ENCODE results near the gene PMEL. TPM values are rescaled to one million over a fixed set of nuclear protein-coding genes. Genes with fewer than 3 reads are reported as not detected.

The PMEL gene
- total and polyA plus RNA-seq, 2 experiments from 2014 or later = 0.38 to 2.3 TPM

DNA sequence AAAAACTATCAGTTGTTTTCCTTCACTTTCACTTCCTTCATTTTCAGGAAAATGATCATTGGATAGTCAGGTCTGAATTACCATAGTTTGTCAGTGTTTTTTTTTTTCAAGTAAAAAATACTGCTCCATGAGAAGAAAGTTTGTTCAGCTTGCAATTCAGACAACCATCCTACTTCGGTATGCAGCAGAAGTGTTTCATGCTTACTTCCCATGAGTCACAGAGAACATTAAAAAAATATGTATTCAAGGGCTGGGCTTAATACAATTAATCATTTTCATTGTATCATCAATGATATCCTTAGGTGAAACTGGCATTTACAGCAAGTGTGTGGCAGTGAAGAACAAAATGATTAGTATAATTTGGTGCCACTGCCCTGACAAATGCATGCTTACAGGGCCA lies 59.8 kb downstream of the PMEL start:
- Histone ChIP-seq H3K79me2 (ENCODE audit: insufficient read depth) (peaks cover 35% of the 10 kb centered on the region), H3K27me3 (replicated peaks; ENCODE audit: insufficient read depth) (no peaks in the 10 kb centered on the region), H4K20me1 (ENCODE audit: insufficient read depth) (no peaks in the 10 kb centered on the region), H3K4me2 (ENCODE audit: unreplicated experiment) (peak overlapping the region; percentile 10), H3K27ac (peak overlapping the region; percentile 20; the same call in 1 of the 2 replicates), H3K36me3 (ENCODE audit: low read depth) (no peaks in the 10 kb centered on the region; the same call in 1 of the 2 replicates), H3K4me3 (0 out of 2 replicates have a peak overlapping the region, but pooled peaks have one; percentile 2), H3K4me1 (ENCODE audit: insufficient read depth) (peaks cover 19% of the 10 kb centered on the region), H3K9me2 (ENCODE audit: insufficient read depth) (no peaks in the 10 kb centered on the region), H3K9ac (no peak overlapping the region), H3F3A (ENCODE audit: insufficient read depth) (peaks cover 21% of the 10 kb centered on the region), H2AFZ (no peak overlapping the region), H3K9me3 (ENCODE audit: low read depth) (no peaks in the 10 kb centered on the region)
- WGBS, 2 experiments (ENCODE audit: low coverage in 1 of 2, low lambda C conversion rate in 2 of 2, missing lambda C conversion rate in 2 of 2) = 3 to 22% methylated on average over 1 of the region's 1 CpG
- in situ Hi-C loops (cut with MboI) = no loop called here
- TF ChIP-seq EZH2phosphoT487 (IDR thresholded peaks at IDR 0.05; ENCODE audit: insufficient read depth, low read depth) = no peak
- no peak for TF ChIP-seq EZH2 (IDR thresholded peaks at IDR 0.05; ENCODE audit: insufficient read depth, poor library complexity, severe bottlenecking)
- peak; percentile 75 for DNase-seq

Other genes starting within 250 kb of the PMEL start
- gene BLOC1S1, start 250.0 kb downstream of the PMEL start, total RNA-seq (2014; rRNA removed; shearing (Covaris generic)) = 47.6 and 110 TPM in 2 replicates
- gene BLOC1S1, start 250.0 kb downstream of the PMEL start, polyA plus RNA-seq (2016; fragmentation: Nextera tagmentation; extraction: Ambion mirVana) = 193 and 197 TPM in 2 replicates
- 15.4 and 27.2 TPM in 2 replicates for gene RDH5, start 245.6 kb downstream of the PMEL start, total RNA-seq (2014; rRNA removed; shearing (Covaris generic))
- gene RDH5, start 245.6 kb downstream of the PMEL start, polyA plus RNA-seq (2016; fragmentation: Nextera tagmentation; extraction: Ambion mirVana) = 15.6 and 17.6 TPM in 2 replicates
- 1,521 and 1,535 TPM in 2 replicates for gene CD63, start 237.0 kb downstream of the PMEL start, total RNA-seq (2014; rRNA removed; shearing (Covaris generic))
- 3,562 and 3,671 TPM in 2 replicates for gene CD63, start 237.0 kb downstream of the PMEL start, polyA plus RNA-seq (2016; fragmentation: Nextera tagmentation; extraction: Ambion mirVana)
- 2.1 and 9.9 TPM in 2 replicates for gene GDF11, start 222.9 kb downstream of the PMEL start, total RNA-seq (2014; rRNA removed; shearing (Covaris generic))
- gene GDF11, start 222.9 kb downstream of the PMEL start, polyA plus RNA-seq (2016; fragmentation: Nextera tagmentation; extraction: Ambion mirVana) = 0.56 and 0.67 TPM in 2 replicates
- 53.6 and 65.1 TPM in 2 replicates for gene SARNP, start 148.3 kb downstream of the PMEL start, total RNA-seq (2014; rRNA removed; shearing (Covaris generic))
- 131 and 139 TPM in 2 replicates for gene SARNP, start 148.3 kb downstream of the PMEL start, polyA plus RNA-seq (2016; fragmentation: Nextera tagmentation; extraction: Ambion mirVana)
- gene ORMDL2, start 148.0 kb downstream of the PMEL start, total RNA-seq (2014; rRNA removed; shearing (Covaris generic)) = 21.1 and 21.7 TPM in 2 replicates
- gene ORMDL2, start 148.0 kb downstream of the PMEL start, polyA plus RNA-seq (2016; fragmentation: Nextera tagmentation; extraction: Ambion mirVana) = 86.6 and 87.7 TPM in 2 replicates
- gene DNAJC14, start 136.5 kb downstream of the PMEL start, total RNA-seq (2014; rRNA removed; shearing (Covaris generic)) = 38.7 and 43.8 TPM in 2 replicates
- 23.7 and 24.5 TPM in 2 replicates for gene DNAJC14, start 136.5 kb downstream of the PMEL start, polyA plus RNA-seq (2016; fragmentation: Nextera tagmentation; extraction: Ambion mirVana)
- 17.6 and 26.3 TPM in 2 replicates for gene MMP19, start 123.1 kb downstream of the PMEL start, total RNA-seq (2014; rRNA removed; shearing (Covaris generic))
- 13.8 and 15.7 TPM in 2 replicates for gene MMP19, start 123.1 kb downstream of the PMEL start, polyA plus RNA-seq (2016; fragmentation: Nextera tagmentation; extraction: Ambion mirVana)
- gene PYM1, start 38.1 kb downstream of the PMEL start, total RNA-seq (2014; rRNA removed; shearing (Covaris generic)) = 20.1 and 25.9 TPM in 2 replicates
- gene PYM1, start 38.1 kb downstream of the PMEL start, polyA plus RNA-seq (2016; fragmentation: Nextera tagmentation; extraction: Ambion mirVana) = 33.5 and 34.4 TPM in 2 replicates
- 66.6 and 67.7 TPM in 2 replicates for gene DGKA, start 34.9 kb downstream of the PMEL start, total RNA-seq (2014; rRNA removed; shearing (Covaris generic))
- 109 and 116 TPM in 2 replicates for gene DGKA, start 34.9 kb downstream of the PMEL start, polyA plus RNA-seq (2016; fragmentation: Nextera tagmentation; extraction: Ambion mirVana)
- 20.8 and 34.9 TPM in 2 replicates for gene CDK2, start 788 bp upstream of the PMEL start, total RNA-seq (2014; rRNA removed; shearing (Covaris generic))
- gene CDK2, start 788 bp upstream of the PMEL start, polyA plus RNA-seq (2016; fragmentation: Nextera tagmentation; extraction: Ambion mirVana) = 16.2 and 16.6 TPM in 2 replicates
- gene RAB5B, start 8.0 kb upstream of the PMEL start, total RNA-seq (2014; rRNA removed; shearing (Covaris generic)) = 47.0 and 58.6 TPM in 2 replicates
- 65.8 and 66.6 TPM in 2 replicates for gene RAB5B, start 8.0 kb upstream of the PMEL start, polyA plus RNA-seq (2016; fragmentation: Nextera tagmentation; extraction: Ambion mirVana)
- gene SUOX, start 31.2 kb upstream of the PMEL start, total RNA-seq (2014; rRNA removed; shearing (Covaris generic)) = 10.2 and 19.1 TPM in 2 replicates
- gene SUOX, start 31.2 kb upstream of the PMEL start, polyA plus RNA-seq (2016; fragmentation: Nextera tagmentation; extraction: Ambion mirVana) = 9.5 and 10.0 TPM in 2 replicates
- gene IKZF4, start 55.0 kb upstream of the PMEL start, total RNA-seq (2014; rRNA removed; shearing (Covaris generic)) = 1.4 and 1.5 TPM in 2 replicates
- gene IKZF4, start 55.0 kb upstream of the PMEL start, polyA plus RNA-seq (2016; fragmentation: Nextera tagmentation; extraction: Ambion mirVana) = 0.99 and 1.1 TPM in 2 replicates
- gene RPS26, start 75.9 kb upstream of the PMEL start, total RNA-seq (2014; rRNA removed; shearing (Covaris generic)) = 332 and 1,155 TPM in 2 replicates
- 271 and 274 TPM in 2 replicates for gene RPS26, start 75.9 kb upstream of the PMEL start, polyA plus RNA-seq (2016; fragmentation: Nextera tagmentation; extraction: Ambion mirVana)
- 3.3 and 3.5 TPM in 2 replicates for gene ERBB3, start 114.1 kb upstream of the PMEL start, total RNA-seq (2014; rRNA removed; shearing (Covaris generic))
- 1.9 and 2.1 TPM in 2 replicates for gene ERBB3, start 114.1 kb upstream of the PMEL start, polyA plus RNA-seq (2016; fragmentation: Nextera tagmentation; extraction: Ambion mirVana)
- gene PA2G4, start 138.5 kb upstream of the PMEL start, total RNA-seq (2014; rRNA removed; shearing (Covaris generic)) = 115 and 120 TPM in 2 replicates
- gene PA2G4, start 138.5 kb upstream of the PMEL start, polyA plus RNA-seq (2016; fragmentation: Nextera tagmentation; extraction: Ambion mirVana) = 152 and 157 TPM in 2 replicates
- 1,463 and 1,892 TPM in 2 replicates for gene RPL41, start 150.6 kb upstream of the PMEL start, total RNA-seq (2014; rRNA removed; shearing (Covaris generic))
- 2,480 and 2,545 TPM in 2 replicates for gene RPL41, start 150.6 kb upstream of the PMEL start, polyA plus RNA-seq (2016; fragmentation: Nextera tagmentation; extraction: Ambion mirVana)
- gene ZC3H10, start 152.2 kb upstream of the PMEL start, total RNA-seq (2014; rRNA removed; shearing (Covaris generic)) = 1.9 and 2.7 TPM in 2 replicates
- gene ZC3H10, start 152.2 kb upstream of the PMEL start, polyA plus RNA-seq (2016; fragmentation: Nextera tagmentation; extraction: Ambion mirVana) = 3.0 and 3.3 TPM in 2 replicates
- gene ESYT1, start 162.2 kb upstream of the PMEL start, total RNA-seq (2014; rRNA removed; shearing (Covaris generic)) = 164 and 216 TPM in 2 replicates
- 108 and 115 TPM in 2 replicates for gene ESYT1, start 162.2 kb upstream of the PMEL start, polyA plus RNA-seq (2016; fragmentation: Nextera tagmentation; extraction: Ambion mirVana)
- 23.5 and 53.2 TPM in 2 replicates for gene MYL6B, start 186.5 kb upstream of the PMEL start, total RNA-seq (2014; rRNA removed; shearing (Covaris generic))
- gene MYL6B, start 186.5 kb upstream of the PMEL start, polyA plus RNA-seq (2016; fragmentation: Nextera tagmentation; extraction: Ambion mirVana) = 67.8 and 72.8 TPM in 2 replicates
- 2,633 and 2,662 TPM in 2 replicates for gene MYL6, start 192.3 kb upstream of the PMEL start, total RNA-seq (2014; rRNA removed; shearing (Covaris generic))
- 3,948 and 3,969 TPM in 2 replicates for gene MYL6, start 192.3 kb upstream of the PMEL start, polyA plus RNA-seq (2016; fragmentation: Nextera tagmentation; extraction: Ambion mirVana)
- 23.4 and 34.0 TPM in 2 replicates for gene SMARCC2, start 223.4 kb upstream of the PMEL start, total RNA-seq (2014; rRNA removed; shearing (Covaris generic))
- 64.3 and 66.9 TPM in 2 replicates for gene SMARCC2, start 223.4 kb upstream of the PMEL start, polyA plus RNA-seq (2016; fragmentation: Nextera tagmentation; extraction: Ambion mirVana)

Data from GM23248 (cell line).